ENCODE data around the gene ZBTB45.
"Not testable (repeated sequence)": the region's sequence is repeated elsewhere in the genome, so short reads cannot be mapped to it uniquely, and the experiment has no call there.

DNA sequence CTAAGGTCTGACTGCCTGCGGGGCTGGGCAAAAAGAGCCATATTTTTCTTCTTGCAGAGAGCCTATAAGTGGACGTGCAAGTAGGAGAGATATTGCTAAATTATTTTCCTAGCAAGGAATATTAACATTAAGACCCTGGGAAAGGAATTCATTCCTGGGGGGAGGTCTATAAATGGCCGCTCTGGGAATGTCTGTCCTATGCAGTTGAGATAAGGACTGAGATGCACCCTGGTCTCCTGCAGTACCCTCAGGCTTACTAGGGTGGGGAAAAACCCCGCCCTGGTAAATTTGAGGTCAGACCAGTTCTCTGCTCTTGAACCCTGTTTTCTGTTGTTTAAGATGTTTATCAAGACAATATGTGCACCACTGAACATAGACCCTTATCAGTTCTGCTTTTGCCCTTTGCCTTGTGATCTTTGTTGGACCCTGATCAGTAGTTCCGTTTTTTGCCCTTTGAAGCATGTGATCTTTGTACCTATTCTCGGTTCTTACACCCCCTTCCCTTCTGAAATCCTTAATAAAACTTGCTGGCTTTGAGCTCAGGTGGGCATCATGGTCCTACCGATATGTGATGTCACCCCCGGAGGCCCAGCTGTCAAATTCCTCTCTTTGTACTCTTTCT lies 11.9 kb downstream of the ZBTB45 start:
- TF ChIP-seq, protein P1, sequence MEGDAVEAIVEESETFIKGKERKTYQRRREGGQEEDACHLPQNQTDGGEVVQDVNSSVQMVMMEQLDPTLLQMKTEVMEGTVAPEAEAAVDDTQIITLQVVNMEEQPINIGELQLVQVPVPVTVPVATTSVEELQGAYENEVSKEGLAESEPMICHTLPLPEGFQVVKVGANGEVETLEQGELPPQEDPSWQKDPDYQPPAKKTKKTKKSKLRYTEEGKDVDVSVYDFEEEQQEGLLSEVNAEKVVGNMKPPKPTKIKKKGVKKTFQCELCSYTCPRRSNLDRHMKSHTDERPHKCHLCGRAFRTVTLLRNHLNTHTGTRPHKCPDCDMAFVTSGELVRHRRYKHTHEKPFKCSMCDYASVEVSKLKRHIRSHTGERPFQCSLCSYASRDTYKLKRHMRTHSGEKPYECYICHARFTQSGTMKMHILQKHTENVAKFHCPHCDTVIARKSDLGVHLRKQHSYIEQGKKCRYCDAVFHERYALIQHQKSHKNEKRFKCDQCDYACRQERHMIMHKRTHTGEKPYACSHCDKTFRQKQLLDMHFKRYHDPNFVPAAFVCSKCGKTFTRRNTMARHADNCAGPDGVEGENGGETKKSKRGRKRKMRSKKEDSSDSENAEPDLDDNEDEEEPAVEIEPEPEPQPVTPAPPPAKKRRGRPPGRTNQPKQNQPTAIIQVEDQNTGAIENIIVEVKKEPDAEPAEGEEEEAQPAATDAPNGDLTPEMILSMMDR (conservative IDR thresholded peaks at IDR 0.05; ENCODE audit: low read length) = not testable (repeated sequence)
- not testable (repeated sequence) for TF ChIP-seq EZH2phosphoT487 (IDR thresholded peaks at IDR 0.05; ENCODE audit: borderline replicate concordance)
